Smooth muscle cell (in vitro differentiated cells): ENCODE measurements around the gene HK2. TPM values are rescaled to one million over a fixed set of nuclear protein-coding genes. Genes with fewer than 3 reads are reported as not detected.

Experiments
- DNase-seq: peaks from one replicate; lab custom pipeline; 2025; ENCODE audit not compliant: unreplicated experiment; lab: John Stamatoyannopoulos, UW
- H2AFZ ChIP-seq: fragments of 200-600 bp; sonication (generic); 2 replicates; pipeline ENCODE4 v1.6.0; 2016; ENCODE audit warnings: antibody characterized with exemption, low read depth, mild to moderate bottlenecking
- H3F3A ChIP-seq: fragments of 200-600 bp; sonication (generic); 2 replicates; pipeline ENCODE4 v1.6.0; 2017; ENCODE audit warnings: antibody characterized with exemption, low read depth
- H3K27ac ChIP-seq: fragments of 200-600 bp; sonication (generic); 2 replicates; pipeline ENCODE4 v1.5.1; 2016; ENCODE audit warnings: low read depth, mild to moderate bottlenecking
- H3K27me3 ChIP-seq: fragments of 200-600 bp; sonication (generic); 2 replicates; pipeline ENCODE4 v1.6.1; 2016; ENCODE audit warnings: low read depth, mild to moderate bottlenecking
- H3K36me3 ChIP-seq: fragments of 200-600 bp; sonication (generic); 2 replicates; pipeline ENCODE4 v1.5.1; 2016; ENCODE audit warnings: low read depth
- H3K4me1 ChIP-seq: fragments of 200-600 bp; sonication (generic); 2 replicates; pipeline ENCODE4 v1.5.1; 2016; ENCODE audit warnings: low read depth
- H3K4me2 ChIP-seq: fragments of 200-600 bp; sonication (generic); 2 replicates; pipeline ENCODE4 v1.6.0; 2016; ENCODE audit warnings: mild to moderate bottlenecking
- H3K4me3 ChIP-seq: fragments of 200-600 bp; sonication (generic); 2 replicates; pipeline ENCODE4 v1.5.1; 2016; ENCODE audit warnings: mild to moderate bottlenecking
- H3K79me2 ChIP-seq: fragments of 200-600 bp; sonication (generic); 2 replicates; pipeline ENCODE4 v1.6.0; 2016; ENCODE audit warnings: low read depth, mild to moderate bottlenecking
- H3K9ac ChIP-seq: fragments of 200-600 bp; sonication (generic); 2 replicates; pipeline ENCODE4 v1.6.0; 2016; ENCODE audit warnings: low read depth
- H3K9me3 ChIP-seq: fragments of 200-600 bp; sonication (generic); replicated peaks from 2 replicates; pipeline ENCODE4 v1.5.1; 2016; ENCODE audit warnings: low read depth
- H4K20me1 ChIP-seq: fragments of 200-600 bp; sonication (generic); 2 replicates; pipeline ENCODE4 v1.6.0; 2016; ENCODE audit warnings: low read depth
- CTCF ChIP-seq: fragments of 200-600 bp; sonication (generic); IDR thresholded peaks from 2 replicates; pipeline ENCODE4 v1.5.1; 2017; ENCODE audit warnings: borderline replicate concordance, mild to moderate bottlenecking, antibody characterized with exemption; ENCODE audit not compliant: insufficient read depth, poor library complexity, severe bottlenecking
- WGBS: methylation state at CpG from one replicate; pipeline ENCODE4 v1.1.7; 2016; ENCODE audit warnings: low lambda C conversion rate; 5-methylcytosine and 5-hydroxymethylcytosine counted together
- polyA plus RNA-seq: library from polyadenylated mRNA; unstranded; fragments of >200 nt; fragmentation: Nextera tagmentation; extraction: Ambion mirVana; gene quantifications from 2 replicates; pipeline ENCODE4 v1.2.1, GENCODE V29; 2016
- total RNA-seq: library from RNA; depleted of rRNA; stranded (reverse); fragments of >200 nt; gene quantifications from 2 replicates; pipeline ENCODE4 v1.2.3, GENCODE V29; 2014

The HK2 gene
- total and polyA plus RNA-seq, 2 experiments from 2014 or later, result 20.3 to 38.0 TPM

- no peak overlapping the region for H2AFZ ChIP-seq
- H3F3A ChIP-seq, result no peaks in the 10 kb centered on the region
- peaks cover 6% of the 10 kb centered on the region for H3K4me1 ChIP-seq
- TF ChIP-seq CTCF, result no peak
- WGBS, result 91% methylated on average over 5 of the region's 5 CpGs
- no peaks in the 10 kb centered on the region for H4K20me1 ChIP-seq
- no peak overlapping the region for H3K4me3 ChIP-seq
- no peak for DNase-seq
- H3K27me3 ChIP-seq, result no peaks in the 10 kb centered on the region
- H3K36me3 ChIP-seq, result no peaks in the 10 kb centered on the region
- no peak overlapping the region for H3K27ac ChIP-seq
- no peaks in the 10 kb centered on the region for H3K79me2 ChIP-seq
- H3K9ac ChIP-seq, result no peak overlapping the region
- no peaks in the 10 kb centered on the region for H3K9me3 ChIP-seq
- no peak overlapping the region for H3K4me2 ChIP-seq
Observed at GRCh38 chr2:74922592-74923227, 88.8 kb downstream of the HK2 start.

GRCh38 chr2:74924463-74925265, 90.7 kb downstream of the HK2 start:
- H3K9ac ChIP-seq, result no peak overlapping the region
- no peak for TF ChIP-seq CTCF
- H4K20me1 ChIP-seq, result no peaks in the 10 kb centered on the region
- no peaks in the 10 kb centered on the region for H3F3A ChIP-seq
- H3K27ac ChIP-seq, result no peak overlapping the region
- no peak overlapping the region for H3K4me3 ChIP-seq
- no peaks in the 10 kb centered on the region for H3K36me3 ChIP-seq
- no peak overlapping the region for H2AFZ ChIP-seq
- DNase-seq, result no peak
- no peaks in the 10 kb centered on the region for H3K79me2 ChIP-seq
- peaks cover 6% of the 10 kb centered on the region for H3K4me1 ChIP-seq
- no peaks in the 10 kb centered on the region for H3K27me3 ChIP-seq
- no peak overlapping the region for H3K4me2 ChIP-seq
- no peaks in the 10 kb centered on the region for H3K9me3 ChIP-seq
- WGBS, result 90% methylated on average over 11 of the region's 11 CpGs

DNA sequence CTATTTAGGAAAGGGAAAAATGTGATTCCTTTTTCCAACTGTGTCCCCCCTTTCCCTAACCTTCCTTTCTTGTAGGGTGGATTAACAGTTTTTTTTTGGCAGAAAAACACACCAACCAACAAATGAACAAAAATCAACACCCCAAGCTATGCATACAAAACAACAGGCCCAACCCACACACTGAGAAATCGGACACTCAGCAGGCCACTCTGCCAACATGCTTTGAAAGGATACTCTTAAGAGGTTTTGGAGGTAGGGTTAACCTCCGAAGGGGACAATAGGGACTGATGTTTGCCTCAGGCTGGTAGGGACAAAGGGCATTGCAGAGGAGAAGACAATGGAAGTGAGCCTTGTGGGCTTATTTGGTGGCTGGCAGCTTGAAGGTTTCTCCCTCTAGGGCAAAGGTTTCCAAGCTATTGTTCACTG, 91.4 kb downstream of the HK2 start:
- Histone ChIP-seq H2AFZ (no peak overlapping the region), H3K4me1 (peaks cover 6% of the 10 kb centered on the region), H3K27ac (no peak overlapping the region), H3K9me3 (no peaks in the 10 kb centered on the region), H3K9ac (no peak overlapping the region), H3K4me2 (no peak overlapping the region), H3F3A (no peaks in the 10 kb centered on the region), H3K79me2 (no peaks in the 10 kb centered on the region), H3K27me3 (no peaks in the 10 kb centered on the region), H3K4me3 (no peak overlapping the region), H3K36me3 (no peaks in the 10 kb centered on the region), H4K20me1 (no peaks in the 10 kb centered on the region)
- no peak for TF ChIP-seq CTCF
- DNase-seq, result no peak
- WGBS, result 79% methylated on average over 2 of the region's 2 CpGs
